ENCODE data around the gene FHOD1. TPM values are rescaled to one million over a fixed set of nuclear protein-coding genes. Genes with fewer than 3 reads are reported as not detected.

FHOD1 gene
- total RNA-seq, 4 donors from 2014 or later = 6.3 to 15.6 (median 8.4) TPM

- intact Hi-C loops (cut with DNase I; ENCODE audit: low total_unique reads) = no loop called here
- no peak overlapping the region for H3K4me3 ChIP-seq (ENCODE audit: low read depth, poor library complexity, severe bottlenecking)
- no peak for DNase-seq (ENCODE audit: low spot score in 2 of 2)
- WGBS, 2 donors = 94 to 95% methylated on average over 7 to 8 of the region's 8 CpGs
- TF ChIP-seq CTCF (IDR thresholded peaks at IDR 0.05) (no peak), POLR2A (IDR thresholded peaks at IDR 0.05) (no peak)
Measured at GRCh38 chr16:67206129-67206837, 41.0 kb downstream of the FHOD1 start.

DNA sequence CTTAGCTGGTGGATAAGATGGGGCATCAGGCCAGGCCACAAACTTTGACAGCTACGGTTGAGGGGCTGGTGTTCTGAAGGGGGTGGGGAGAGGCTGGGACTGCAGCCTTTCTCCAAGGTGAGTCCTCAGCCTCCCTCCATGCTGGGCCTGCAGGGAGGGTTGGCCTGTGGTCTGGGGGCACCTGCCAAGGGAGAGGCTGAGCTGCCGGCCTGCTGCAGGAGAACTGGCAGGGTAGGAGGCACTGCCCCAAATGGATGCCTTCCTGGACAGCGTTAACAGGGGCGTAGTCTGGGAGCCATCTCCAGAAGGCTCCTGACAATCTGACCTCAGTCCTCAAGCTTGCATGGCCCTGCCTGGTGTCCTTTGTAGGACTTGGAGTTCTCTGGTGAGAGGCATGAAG is 43.2 kb downstream of the FHOD1 start:
- DNase-seq (ENCODE audit: low spot score in 2 of 2) = no peak
- TF ChIP-seq POLR2A (IDR thresholded peaks at IDR 0.05) (no peak), CTCF (IDR thresholded peaks at IDR 0.05) (no peak)
- 80 to 86% methylated on average over 1 to 3 of the region's 4 CpGs for WGBS, 2 donors
- no peak overlapping the region for H3K4me3 ChIP-seq (ENCODE audit: low read depth, poor library complexity, severe bottlenecking)
- intact Hi-C loops (cut with DNase I; ENCODE audit: low total_unique reads) = no loop called here

DNA sequence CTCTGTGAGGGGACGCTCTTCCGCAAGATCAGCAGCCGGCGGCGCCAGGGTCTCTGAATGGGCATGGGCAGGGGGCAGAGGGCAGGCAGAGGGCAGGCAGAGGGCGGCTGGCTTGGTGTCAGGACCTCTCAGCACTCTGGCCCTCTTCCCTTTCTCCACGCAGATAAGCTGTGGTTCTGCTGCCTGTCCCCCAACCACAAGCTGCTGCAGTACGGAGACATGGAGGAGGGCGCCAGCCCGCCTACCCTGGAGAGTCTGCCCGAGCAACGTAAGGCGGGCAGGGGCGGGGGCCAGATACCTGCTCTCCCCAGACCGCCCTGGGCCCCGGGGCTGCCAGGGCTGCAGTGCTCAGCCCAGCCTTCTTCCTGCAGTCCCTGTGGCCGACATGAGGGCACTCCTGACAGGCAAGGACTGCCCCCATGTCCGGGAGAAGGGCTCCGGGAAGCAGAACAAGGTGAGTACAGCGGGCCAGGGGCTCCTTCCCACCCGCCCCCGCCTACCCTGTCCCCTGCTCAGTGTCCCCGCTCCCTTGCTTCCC is 44.3 kb downstream of the FHOD1 start:
- intact Hi-C loops (cut with DNase I; ENCODE audit: low total_unique reads) = no loop called here

DNA sequence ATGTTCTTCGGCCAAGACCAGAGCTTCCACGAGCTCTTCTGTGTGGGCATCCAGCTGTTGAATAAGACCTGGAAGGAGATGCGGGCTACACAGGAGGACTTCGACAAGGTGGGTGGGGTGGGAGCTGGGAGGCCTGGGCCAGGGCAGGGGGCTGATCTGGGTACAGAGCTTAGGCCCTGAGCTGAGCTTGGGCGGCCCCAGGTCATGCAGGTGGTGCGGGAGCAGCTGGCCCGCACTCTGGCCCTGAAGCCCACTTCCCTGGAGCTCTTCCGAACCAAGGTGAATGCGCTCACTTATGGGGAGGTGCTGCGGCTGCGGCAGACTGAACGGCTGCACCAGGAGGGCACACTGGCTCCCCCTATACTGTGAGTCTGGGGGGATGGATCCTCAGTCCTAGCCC is 44.9 kb downstream of the FHOD1 start:
- 85 to 89% methylated on average over 8 to 12 of the region's 12 CpGs for WGBS, 2 donors
- no peak overlapping the region for H3K4me3 ChIP-seq (ENCODE audit: low read depth, poor library complexity, severe bottlenecking)
- intact Hi-C loops (cut with DNase I; ENCODE audit: low total_unique reads) = no loop called here
- DNase-seq (ENCODE audit: low spot score in 2 of 2) = no peak
- TF ChIP-seq CTCF (IDR thresholded peaks at IDR 0.05) (no peak), POLR2A (IDR thresholded peaks at IDR 0.05) (no peak)

More for the DNA sequence above, 44.3 kb downstream of the FHOD1 start:
- TF ChIP-seq POLR2A (IDR thresholded peaks at IDR 0.05) (no peak), CTCF (IDR thresholded peaks at IDR 0.05) (no peak)
- WGBS, 2 donors = 87 to 89% methylated on average over 19 to 23 of the region's 23 CpGs
- no peak for DNase-seq (ENCODE audit: low spot score in 2 of 2)
- no peak overlapping the region for H3K4me3 ChIP-seq (ENCODE audit: low read depth, poor library complexity, severe bottlenecking)

GRCh38 chr16:67201411-67202345 is 45.6 kb downstream of the FHOD1 start:
- DNase-seq (ENCODE audit: low spot score in 2 of 2) = no peak
- WGBS, 2 donors = 92 to 94% methylated on average over 40 of the region's 40 CpGs
- no peak overlapping the region for H3K4me3 ChIP-seq (ENCODE audit: low read depth, poor library complexity, severe bottlenecking)
- TF ChIP-seq CTCF (IDR thresholded peaks at IDR 0.05) = no peak
- no peak for TF ChIP-seq POLR2A (IDR thresholded peaks at IDR 0.05)
- intact Hi-C loops (cut with DNase I; ENCODE audit: low total_unique reads) = no loop called here

Data from lower leg skin (tissue), 4 donors.